ENCODE results near the gene FBLN5.

DNA sequence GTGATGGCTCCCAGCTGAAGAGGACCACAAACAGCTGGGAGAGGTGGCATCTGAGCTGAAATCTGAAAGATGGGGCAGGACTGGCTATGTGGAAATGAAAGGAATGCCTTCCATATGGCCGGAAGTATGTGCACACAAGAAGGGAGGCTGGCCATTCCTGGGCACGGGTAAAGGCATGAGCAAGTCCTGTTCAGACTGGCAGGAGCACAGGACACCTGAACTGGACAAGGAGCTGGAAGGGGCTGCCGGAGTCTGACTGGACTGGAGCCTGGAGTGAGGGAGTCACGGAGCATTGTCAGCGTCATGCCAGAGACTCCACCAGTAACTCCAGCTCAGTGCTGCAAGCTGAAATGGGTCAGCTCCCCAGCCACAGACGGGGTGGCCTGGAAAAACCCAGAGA lies 68.3 kb downstream of the FBLN5 start:
- TF ChIP-seq, protein P1, sequence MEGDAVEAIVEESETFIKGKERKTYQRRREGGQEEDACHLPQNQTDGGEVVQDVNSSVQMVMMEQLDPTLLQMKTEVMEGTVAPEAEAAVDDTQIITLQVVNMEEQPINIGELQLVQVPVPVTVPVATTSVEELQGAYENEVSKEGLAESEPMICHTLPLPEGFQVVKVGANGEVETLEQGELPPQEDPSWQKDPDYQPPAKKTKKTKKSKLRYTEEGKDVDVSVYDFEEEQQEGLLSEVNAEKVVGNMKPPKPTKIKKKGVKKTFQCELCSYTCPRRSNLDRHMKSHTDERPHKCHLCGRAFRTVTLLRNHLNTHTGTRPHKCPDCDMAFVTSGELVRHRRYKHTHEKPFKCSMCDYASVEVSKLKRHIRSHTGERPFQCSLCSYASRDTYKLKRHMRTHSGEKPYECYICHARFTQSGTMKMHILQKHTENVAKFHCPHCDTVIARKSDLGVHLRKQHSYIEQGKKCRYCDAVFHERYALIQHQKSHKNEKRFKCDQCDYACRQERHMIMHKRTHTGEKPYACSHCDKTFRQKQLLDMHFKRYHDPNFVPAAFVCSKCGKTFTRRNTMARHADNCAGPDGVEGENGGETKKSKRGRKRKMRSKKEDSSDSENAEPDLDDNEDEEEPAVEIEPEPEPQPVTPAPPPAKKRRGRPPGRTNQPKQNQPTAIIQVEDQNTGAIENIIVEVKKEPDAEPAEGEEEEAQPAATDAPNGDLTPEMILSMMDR (IDR thresholded peaks at IDR 0.05), result no peak
- TF ChIP-seq POLR2AphosphoS5 (IDR thresholded peaks at IDR 0.05; ENCODE audit: low read depth, low read length) (no peak), TCF7L2 (IDR thresholded peaks at IDR 0.05; ENCODE audit: low read depth, low read length) (no peak), SIN3A (IDR thresholded peaks at IDR 0.05; ENCODE audit: borderline replicate concordance, insufficient read depth, low read depth, low read length) (no peak)

All from Panc1 (cell line).